Measurements from ENCODE around the gene CHDH.

- TF ChIP-seq EZH2 (IDR thresholded peaks at IDR 0.05; ENCODE audit: borderline replicate concordance, low read depth, low read length, severe bottlenecking): no peak
- no peak for TF ChIP-seq CTCF (IDR thresholded peaks at IDR 0.05; ENCODE audit: borderline replicate concordance, extremely low read depth, low read length, poor library complexity, severe bottlenecking)
These were observed 55.7 kb downstream of the CHDH start for GRCh38 chr3:53790470-53790869.
